RWPE2 (cell line): ENCODE results near the gene KIFC1.
A peak's percentile ranks its signal among the peaks of the same experiment; 100 is the strongest.

Source experiments
- ATAC-seq: fragments of 200-7000 bp; cut with Tn5 transposase; 3 replicates; pipeline ENCODE4 v1.9.1; 2021; ENCODE audit warnings: low read depth
- DNase-seq: peaks from one replicate; pipeline ENCODE4 v3.0.0-alpha.2; 2020; ENCODE audit warnings: low spot score
- H3K27ac ChIP-seq: fragments of 450-650 bp; 2 replicates; pipeline ENCODE4 v1.5.1; 2017; ENCODE audit warnings: mild to moderate bottlenecking; ENCODE audit not compliant: poor library complexity, severe bottlenecking
- H3K27me3 ChIP-seq: fragments of 250-450 bp; sonication (Bioruptor Pico); 2 replicates; pipeline ENCODE4 v1.5.1; 2021; ENCODE audit warnings: mild to moderate bottlenecking, moderate library complexity; ENCODE audit not compliant: insufficient read depth, poor library complexity, severe bottlenecking
- H3K36me3 ChIP-seq: fragments of 250-450 bp; sonication (Bioruptor Pico); 2 replicates; pipeline ENCODE4 v1.5.1; 2020; ENCODE audit warnings: low read depth, mild to moderate bottlenecking, moderate library complexity
- H3K4me1 ChIP-seq: fragments of 250-450 bp; sonication (Bioruptor Pico); 2 replicates; pipeline ENCODE4 v1.5.1; 2021; ENCODE audit warnings: mild to moderate bottlenecking, moderate library complexity; ENCODE audit not compliant: insufficient read depth, poor library complexity, severe bottlenecking
- H3K4me3 ChIP-seq: fragments of 250-450 bp; sonication (Bioruptor Pico); 2 replicates; pipeline ENCODE4 v1.5.1; 2021; ENCODE audit warnings: mild to moderate bottlenecking, moderate library complexity; ENCODE audit not compliant: severe bottlenecking
- H3K9me3 ChIP-seq: fragments of 250-450 bp; sonication (Bioruptor Pico); 2 replicates; pipeline ENCODE4 v1.5.1; 2021; ENCODE audit warnings: mild to moderate bottlenecking, moderate library complexity; ENCODE audit not compliant: severe bottlenecking
- CTCF ChIP-seq: fragments of 450-650 bp; IDR thresholded peaks from one replicate; pipeline ENCODE4 v1.5.1; 2017; ENCODE audit warnings: mild to moderate bottlenecking, moderate library complexity; ENCODE audit not compliant: poor library complexity, severe bottlenecking

Gene KIFC1

DNA sequence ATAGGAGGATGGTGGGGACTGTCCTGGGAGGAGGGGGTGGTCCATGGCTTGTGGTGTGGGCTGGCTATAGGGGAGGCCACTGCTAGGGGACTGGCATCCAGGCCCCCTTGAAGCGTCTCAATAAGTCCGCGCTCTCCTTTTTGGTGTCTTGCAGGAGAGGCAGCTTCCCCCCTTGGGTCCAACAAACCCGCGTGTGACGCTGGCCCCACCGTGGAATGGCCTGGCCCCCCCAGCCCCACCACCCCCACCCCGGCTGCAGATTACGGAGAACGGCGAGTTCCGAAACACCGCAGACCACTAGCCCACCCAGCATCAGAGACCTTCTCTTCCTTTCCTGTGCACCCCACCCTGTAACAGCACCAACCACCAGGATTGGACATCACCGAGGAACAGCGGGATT lies 60.0 kb downstream of the KIFC1 start:
- Histone ChIP-seq H3K27ac (no peak overlapping the region), H3K36me3 (peaks cover 18% of the 10 kb centered on the region), H3K4me3 (no peak overlapping the region), H3K27me3 (no peaks in the 10 kb centered on the region), H3K9me3 (no peaks in the 10 kb centered on the region), H3K4me1 (peaks cover 3% of the 10 kb centered on the region)
- no peak for TF ChIP-seq CTCF
- no peak for DNase-seq
- no peak for ATAC-seq

- ATAC-seq: no peak
- peaks cover 17% of the 10 kb centered on the region for H3K36me3 ChIP-seq
- no peak overlapping the region for H3K27ac ChIP-seq
- no peak for DNase-seq
- no peak for TF ChIP-seq CTCF
- H3K9me3 ChIP-seq: no peaks in the 10 kb centered on the region
- no peaks in the 10 kb centered on the region for H3K27me3 ChIP-seq
- no peak overlapping the region for H3K4me3 ChIP-seq
- H3K4me1 ChIP-seq: peaks cover 3% of the 10 kb centered on the region
Measured at GRCh38 chr6:33452496-33452895, 60.9 kb downstream of the KIFC1 start.

- Histone ChIP-seq H3K27me3 (no peaks in the 10 kb centered on the region), H3K27ac (peak overlapping the region; percentile 32), H3K36me3 (peaks cover 17% of the 10 kb centered on the region), H3K9me3 (no peaks in the 10 kb centered on the region), H3K4me3 (peak overlapping the region; percentile 54), H3K4me1 (peaks cover 3% of the 10 kb centered on the region)
- no peak for ATAC-seq
- DNase-seq: no peak
- no peak for TF ChIP-seq CTCF
Measured at GRCh38 chr6:33453393-33454008, 61.9 kb downstream of the KIFC1 start.

DNA sequence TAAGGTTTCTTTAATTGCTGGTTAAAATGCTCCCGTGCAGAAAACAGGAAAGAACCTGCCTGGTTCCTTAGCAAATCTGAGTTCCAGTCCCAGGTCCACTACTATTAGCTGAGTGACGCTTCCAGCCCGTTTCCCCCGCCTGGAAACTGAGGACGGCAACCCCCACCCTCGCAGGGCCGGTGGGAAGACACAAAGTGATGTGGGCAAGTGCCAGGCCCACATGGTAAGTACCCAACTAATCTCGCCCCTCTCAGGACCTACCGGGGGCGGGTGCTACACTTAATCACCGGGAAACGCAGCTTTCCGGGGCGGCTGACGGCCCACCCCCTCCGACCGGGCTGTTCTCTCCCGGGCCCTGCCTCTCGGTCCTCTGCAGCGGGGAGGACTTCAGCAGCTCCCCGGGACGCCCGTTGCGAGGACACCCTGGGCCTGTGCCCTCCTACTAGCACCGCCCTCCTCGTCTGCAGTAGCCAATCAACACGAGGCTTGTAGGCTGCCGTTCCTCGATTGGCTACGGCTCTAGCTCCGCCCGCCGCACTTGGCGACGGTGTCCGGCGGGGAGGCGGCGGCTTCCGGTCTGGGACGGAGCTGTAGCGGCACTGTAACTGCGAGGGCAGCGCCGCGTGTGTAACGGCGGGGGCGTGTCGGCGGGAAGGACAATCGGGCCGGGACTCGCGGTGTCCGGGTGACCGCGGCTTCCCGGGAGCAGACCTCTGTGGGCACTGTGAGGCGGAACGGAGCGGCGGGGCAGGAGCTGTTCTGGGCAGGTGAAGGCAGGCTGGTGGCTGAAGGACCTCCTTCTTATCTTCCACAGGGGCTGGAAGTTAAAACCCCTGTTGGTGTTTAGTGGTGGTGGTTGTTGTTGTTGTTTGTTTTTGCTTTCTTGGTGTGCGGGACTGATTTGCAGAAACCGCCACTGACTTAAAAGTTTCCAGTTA lies 62.7 kb downstream of the KIFC1 start, which contains the start of gene ZBTB9:
Gene ZBTB9, plus strand, starts transcription at position 568 of the 938 bp plus-strand sequence. CDS start 525 bp downstream, outside the sequence.
- no peak for TF ChIP-seq CTCF

GRCh38 chr6:33455051-33455450 lies 63.4 kb downstream of the KIFC1 start:
- H3K4me3 ChIP-seq: peak overlapping the region; percentile 54
- peaks cover 17% of the 10 kb centered on the region for H3K36me3 ChIP-seq
- DNase-seq: no peak
- no peak for ATAC-seq
- peaks cover 3% of the 10 kb centered on the region for H3K4me1 ChIP-seq
- TF ChIP-seq CTCF: no peak
- H3K27ac ChIP-seq: peak overlapping the region; percentile 32
- no peaks in the 10 kb centered on the region for H3K27me3 ChIP-seq
- no peaks in the 10 kb centered on the region for H3K9me3 ChIP-seq

More for the DNA sequence above, 62.7 kb downstream of the KIFC1 start, which contains the start of gene ZBTB9:
- Histone ChIP-seq H3K27ac (peak within 1 kb of the TSS; percentile 32), H3K4me1 (peaks cover 3% of the 10 kb centered on the region), H3K4me3 (peak within 1 kb of the TSS; percentile 54), H3K27me3 (no peaks in the 10 kb centered on the region), H3K9me3 (no peaks in the 10 kb centered on the region), H3K36me3 (peaks cover 17% of the 10 kb centered on the region)
- DNase-seq: peak; percentile 94
- ATAC-seq: peak; percentile 99
